ENCODE measurements around the gene PRKCE.
"Not testable (repeated sequence)": the region's sequence is repeated elsewhere in the genome, so short reads cannot be mapped to it uniquely, and the experiment has no call there.

Gene PRKCE

GRCh38 chr2:46194856-46195255, 543.4 kb downstream of the PRKCE start:
- DNase-seq = no peak
- Mint-ChIP-seq H3K27me3 (peaks cover 15% of the 10 kb centered on the region), H3K9me3 (no peaks in the 10 kb centered on the region), H3K36me3 (no peaks in the 10 kb centered on the region), H3K27ac (no peak overlapping the region), H3K4me3 (no peak overlapping the region), H3K4me1 (peaks cover 16% of the 10 kb centered on the region)
- CTCF ChIA-PET = no interaction called here

GRCh38 chr2:46195819-46196218, 544.3 kb downstream of the PRKCE start:
- H3K27ac Mint-ChIP-seq = no peak overlapping the region
- DNase-seq = no peak
- H3K4me3 Mint-ChIP-seq = no peak overlapping the region
- H3K27me3 Mint-ChIP-seq = peaks cover 9% of the 10 kb centered on the region
- no peaks in the 10 kb centered on the region for H3K36me3 Mint-ChIP-seq
- CTCF ChIA-PET = no interaction called here
- peaks cover 25% of the 10 kb centered on the region for H3K4me1 Mint-ChIP-seq
- H3K9me3 Mint-ChIP-seq = no peaks in the 10 kb centered on the region

- CTCF ChIA-PET = no interaction called here
- Mint-ChIP-seq H3K36me3 (peaks cover 2% of the 10 kb centered on the region), H3K9me3 (no peaks in the 10 kb centered on the region), H3K4me3 (no peak overlapping the region), H3K4me1 (peaks cover 34% of the 10 kb centered on the region), H3K27me3 (peaks cover 9% of the 10 kb centered on the region), H3K27ac (no peak overlapping the region)
- DNase-seq = no peak
These were observed 545.5 kb downstream of the PRKCE start for GRCh38 chr2:46196871-46197462.

- no peak overlapping the region for H3K4me3 Mint-ChIP-seq
- CTCF ChIA-PET = no interaction called here
- H3K27ac Mint-ChIP-seq = no peak overlapping the region
- H3K4me1 Mint-ChIP-seq = peaks cover 36% of the 10 kb centered on the region
- DNase-seq = no peak
- H3K9me3 Mint-ChIP-seq = no peaks in the 10 kb centered on the region
- peaks cover 2% of the 10 kb centered on the region for H3K36me3 Mint-ChIP-seq
- H3K27me3 Mint-ChIP-seq = peaks cover 6% of the 10 kb centered on the region
These were observed 546.2 kb downstream of the PRKCE start for GRCh38 chr2:46197672-46198071.

- Mint-ChIP-seq H3K9me3 (no peaks in the 10 kb centered on the region), H3K4me1 (peaks cover 43% of the 10 kb centered on the region), H3K27me3 (peaks cover 3% of the 10 kb centered on the region), H3K4me3 (no peak overlapping the region), H3K27ac (no peak overlapping the region), H3K36me3 (peaks cover 2% of the 10 kb centered on the region)
- CTCF ChIA-PET = no interaction called here
- DNase-seq = no peak
These were observed 546.8 kb downstream of the PRKCE start for GRCh38 chr2:46198164-46198883.

GRCh38 chr2:46198966-46199365, 547.5 kb downstream of the PRKCE start:
- Mint-ChIP-seq H3K4me3 (no peak overlapping the region), H3K27ac (no peak overlapping the region), H3K36me3 (peaks cover 2% of the 10 kb centered on the region), H3K27me3 (no peaks in the 10 kb centered on the region), H3K9me3 (no peaks in the 10 kb centered on the region), H3K4me1 (peaks cover 47% of the 10 kb centered on the region)
- DNase-seq = no peak
- CTCF ChIA-PET = no interaction called here

- Mint-ChIP-seq H3K27me3 (no peaks in the 10 kb centered on the region), H3K4me3 (no peak overlapping the region), H3K9me3 (no peaks in the 10 kb centered on the region), H3K36me3 (peaks cover 2% of the 10 kb centered on the region), H3K4me1 (peaks cover 48% of the 10 kb centered on the region), H3K27ac (peak overlapping the region; percentile 35)
- CTCF ChIA-PET = no interaction called here
- no peak for DNase-seq
These were observed 548.7 kb downstream of the PRKCE start for GRCh38 chr2:46200100-46200690.

GRCh38 chr2:46200861-46201605, 549.6 kb downstream of the PRKCE start:
- no peak overlapping the region for H3K4me3 Mint-ChIP-seq
- peak overlapping the region; percentile 21 for H3K27ac Mint-ChIP-seq
- no peak for DNase-seq
- CTCF ChIA-PET = interaction anchor here (1.3 kb wide), 1 partner anchor 138 kb away, joined by 4 read pairs; no protein-coding TSS in a partner anchor
- H3K4me1 Mint-ChIP-seq = peaks cover 48% of the 10 kb centered on the region
- no peaks in the 10 kb centered on the region for H3K9me3 Mint-ChIP-seq
- no peaks in the 10 kb centered on the region for H3K27me3 Mint-ChIP-seq
- H3K36me3 Mint-ChIP-seq = peaks cover 2% of the 10 kb centered on the region

GRCh38 chr2:46202453-46202852, 551.0 kb downstream of the PRKCE start:
- CTCF ChIA-PET = interaction anchor here (0.9 kb wide), 1 partner anchor 102 kb away, joined by 3 read pairs; no protein-coding TSS in a partner anchor
- Mint-ChIP-seq H3K4me1 (peaks cover 41% of the 10 kb centered on the region), H3K27me3 (peaks cover 4% of the 10 kb centered on the region), H3K27ac (no peak overlapping the region), H3K9me3 (peaks cover 5% of the 10 kb centered on the region), H3K4me3 (no peak overlapping the region), H3K36me3 (peaks cover 2% of the 10 kb centered on the region)
- no peak for DNase-seq

- peaks cover 2% of the 10 kb centered on the region for H3K36me3 Mint-ChIP-seq
- no peak overlapping the region for H3K27ac Mint-ChIP-seq
- DNase-seq = no peak
- peaks cover 36% of the 10 kb centered on the region for H3K4me1 Mint-ChIP-seq
- CTCF ChIA-PET = no interaction called here
- H3K4me3 Mint-ChIP-seq = no peak overlapping the region
- peaks cover 5% of the 10 kb centered on the region for H3K9me3 Mint-ChIP-seq
- H3K27me3 Mint-ChIP-seq = peaks cover 8% of the 10 kb centered on the region
These were observed 551.5 kb downstream of the PRKCE start for GRCh38 chr2:46202987-46203386.

- peaks cover 36% of the 10 kb centered on the region for H3K4me1 Mint-ChIP-seq
- H3K9me3 Mint-ChIP-seq, DNase-seq, CTCF ChIA-PET, H3K27ac Mint-ChIP-seq, H3K27me3 Mint-ChIP-seq, H3K4me3 Mint-ChIP-seq, H3K36me3 Mint-ChIP-seq: not testable (repeated sequence)
These were observed 552.2 kb downstream of the PRKCE start for GRCh38 chr2:46203636-46204035.

GRCh38 chr2:46207591-46207990, 556.1 kb downstream of the PRKCE start:
- CTCF ChIA-PET = interaction anchor here (0.7 kb wide), 1 partner anchor 156 kb away, joined by 3 read pairs; no protein-coding TSS in a partner anchor
- peaks cover 12% of the 10 kb centered on the region for H3K4me1 Mint-ChIP-seq
- H3K36me3 Mint-ChIP-seq = peaks cover 2% of the 10 kb centered on the region
- H3K27me3 Mint-ChIP-seq = peaks cover 25% of the 10 kb centered on the region
- no peak overlapping the region for H3K4me3 Mint-ChIP-seq
- no peak overlapping the region for H3K27ac Mint-ChIP-seq
- no peak for DNase-seq
- H3K9me3 Mint-ChIP-seq = peaks cover 23% of the 10 kb centered on the region

- Mint-ChIP-seq H3K9me3 (peaks cover 23% of the 10 kb centered on the region), H3K27ac (no peak overlapping the region), H3K36me3 (peaks cover 3% of the 10 kb centered on the region), H3K27me3 (peaks cover 36% of the 10 kb centered on the region), H3K4me1 (peaks cover 3% of the 10 kb centered on the region), H3K4me3 (no peak overlapping the region)
- no peak for DNase-seq
- CTCF ChIA-PET = interaction anchor here (0.6 kb wide), 1 partner anchor 1954 kb away, joined by 3 read pairs; no protein-coding TSS in a partner anchor
These were observed 557.3 kb downstream of the PRKCE start for GRCh38 chr2:46208766-46209165.

- Mint-ChIP-seq H3K36me3 (peaks cover 4% of the 10 kb centered on the region), H3K4me3 (no peak overlapping the region), H3K4me1 (no peaks in the 10 kb centered on the region), H3K27me3 (peaks cover 36% of the 10 kb centered on the region), H3K9me3 (peaks cover 27% of the 10 kb centered on the region), H3K27ac (no peak overlapping the region)
- CTCF ChIA-PET = interaction anchor here (1.0 kb wide), 1 partner anchor 147 kb away, joined by 4 read pairs; no protein-coding TSS in a partner anchor
- DNase-seq = no peak
These were observed 558.6 kb downstream of the PRKCE start for GRCh38 chr2:46210063-46210462.
